ENCODE measurements around the gene BEGAIN.

- TF ChIP-seq CTCF (IDR thresholded peaks at IDR 0.05) (no peak), POLR2AphosphoS5 (IDR thresholded peaks at IDR 0.05) (no peak)
Measured at GRCh38 chr14:100541621-100542560, 45.3 kb downstream of the BEGAIN start.

All from breast epithelium (tissue), 3 donors.